ENCODE data around the gene MAPKAPK2.

- TF ChIP-seq EP300 (conservative IDR thresholded peaks at IDR 0.05; ENCODE audit: poor library complexity, severe bottlenecking) = no peak
- no peak for TF ChIP-seq POLR2AphosphoS5 (IDR thresholded peaks at IDR 0.05)
- no peak for TF ChIP-seq CTCF (IDR thresholded peaks at IDR 0.05; ENCODE audit: poor library complexity, severe bottlenecking)
- no peak for TF ChIP-seq MXI1 (conservative IDR thresholded peaks at IDR 0.05; ENCODE audit: poor library complexity, severe bottlenecking)
- no peak for TF ChIP-seq TAF1 (IDR thresholded peaks at IDR 0.05; ENCODE audit: low read depth)
- no peak for TF ChIP-seq SMC3 (conservative IDR thresholded peaks at IDR 0.05; ENCODE audit: poor library complexity)
- TF ChIP-seq EZH2 (IDR thresholded peaks at IDR 0.05; ENCODE audit: borderline replicate concordance, insufficient read depth, low read length, poor library complexity, severe bottlenecking) = no peak
Measured at GRCh38 chr1:206685334-206685768, 646 bp downstream of the MAPKAPK2 start.
